Lung (tissue), 12 donors: Measurements from ENCODE around the gene ANAPC15. TPM values are rescaled to one million over a fixed set of nuclear protein-coding genes. Genes with fewer than 3 reads are reported as not detected.

Experiments used
- ATAC-seq: fragments of 200-7000 bp; cut with Tn5 transposase; one replicate; pipeline ENCODE4 v1.9.1; 2020; ENCODE audit warnings: moderate number of reproducible peaks; ENCODE audit not compliant: insufficient read depth, low FRiP score
- DNase-seq, 3 donors: peaks; one replicate each; pipeline ENCODE4 v3.0.0-alpha.2; 2013 to 2017
- H3K27ac ChIP-seq, 2 donors: one replicate each; pipeline ENCODE4 v1.5.1; 2013; ENCODE audit warnings: mild to moderate bottlenecking in 2 of 2, moderate library complexity in 2 of 2, control low read depth in 1 of 2, inconsistent platforms in 1 of 2, low read depth in 1 of 2, low read length in 1 of 2
- H3K27me3 ChIP-seq, 3 donors: one replicate each; pipeline ENCODE4 v1.5.1; 2013; ENCODE audit warnings: low read length in 2 of 3; ENCODE audit not compliant: control insufficient read depth in 3 of 3, insufficient read depth in 3 of 3
- H3K36me3 ChIP-seq, 4 donors: one replicate each; pipeline ENCODE4 v1.5.1; 2013; ENCODE audit warnings: low read length in 4 of 4, mild to moderate bottlenecking in 1 of 4, moderate library complexity in 1 of 4; ENCODE audit not compliant: control insufficient read depth in 4 of 4, insufficient read depth in 4 of 4
- H3K4me1 ChIP-seq, 5 donors: one replicate each; pipeline ENCODE4 v1.5.1; 2013; ENCODE audit warnings: low read length in 5 of 5, mild to moderate bottlenecking in 2 of 5, moderate library complexity in 1 of 5; ENCODE audit not compliant: control insufficient read depth in 5 of 5, insufficient read depth in 5 of 5
- H3K4me3 ChIP-seq: one replicate; pipeline ENCODE4 v1.5.1; 2013; ENCODE audit warnings: mild to moderate bottlenecking, control low read depth, moderate library complexity
- H3K9ac ChIP-seq, 2 donors: one replicate each; pipeline ENCODE4 v1.5.1; 2013; ENCODE audit warnings: low read length in 2 of 2, control low read depth in 1 of 2; ENCODE audit not compliant: insufficient read depth in 1 of 2
- H3K9me3 ChIP-seq, 4 donors: one replicate each; pipeline ENCODE4 v1.5.1; 2013; ENCODE audit warnings: low read length in 3 of 4, mild to moderate bottlenecking in 1 of 4, moderate library complexity in 1 of 4; ENCODE audit not compliant: control insufficient read depth in 4 of 4, insufficient read depth in 3 of 4
- WGBS, 2 donors: extraction: QIAGEN DNeasy Blood & Tissue Kit; methylation state at CpG; one replicate each; pipeline ENCODE4 v1.1.7; 2013; 5-methylcytosine and 5-hydroxymethylcytosine counted together
- polyA plus RNA-seq, 2 donors: library from polyadenylated mRNA; stranded (reverse); fragments of 200-250 nt; gene quantifications; one replicate each; pipeline ENCODE4 v1.2.1, GENCODE V29; 2013
- total RNA-seq, 2 donors: library from RNA; depleted of rRNA in 1 of 2; stranded (reverse); fragments of >200 nt in 1 of 2; gene quantifications; one replicate each; pipeline ENCODE4 v1.2.1, GENCODE V29; 2014 to 2021
- TF ChIP-seq, protein P1 (sequence below): IDR thresholded peaks from 2 replicates; pipeline ENCODE4 v1.5.1; 2012; ENCODE audit warnings: mild to moderate bottlenecking; ENCODE audit errors: control extremely low read depth, extremely low read depth
- donor health status: control.
- donor health status: control.
- donor health status: Bipolar disorder and iron deficiency.
- donor health status: healthy.
- donor health status: DM: yes; HTN: yes; CAD: no.

Gene ANAPC15
- total and polyA plus RNA-seq, 4 donors: 11.3 to 72.0 (median 47.9) TPM

DNA sequence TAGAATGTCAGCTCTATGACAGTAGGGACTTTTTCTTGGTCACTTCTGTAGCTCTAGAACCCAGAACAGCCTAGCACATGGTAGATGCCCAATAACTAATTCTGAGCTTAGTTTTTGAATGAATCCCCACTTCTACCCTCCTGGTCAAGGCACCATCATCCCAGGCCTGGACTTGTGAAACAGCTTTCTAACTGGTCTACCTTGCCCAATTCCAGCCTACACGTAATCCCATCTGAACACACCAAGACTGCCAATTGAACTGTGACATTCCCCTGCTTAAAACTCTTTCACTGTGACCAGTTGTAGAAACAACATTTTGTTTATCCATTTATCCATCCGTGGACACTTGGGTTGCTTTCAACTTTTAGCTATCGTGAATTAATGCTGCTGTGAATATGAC is 16.9 kb upstream of the ANAPC15 start:
- 79 to 87% methylated on average over 3 of the region's 3 CpGs for WGBS, 2 donors
- H3K36me3 ChIP-seq: no peaks in the 10 kb centered on the region
- DNase-seq: no peak
- no peak overlapping the region for H3K27ac ChIP-seq
- H3K4me1 ChIP-seq: no peaks in the 10 kb centered on the region
- H3K9ac ChIP-seq: no peak overlapping the region
- peaks cover 0 to 3% (median 0%) of the 10 kb centered on the region in 3 donors for H3K27me3 ChIP-seq
- H3K9me3 ChIP-seq: no peaks in the 10 kb centered on the region
- ATAC-seq: no peak
- no peak overlapping the region for H3K4me3 ChIP-seq
- TF ChIP-seq, protein P1, sequence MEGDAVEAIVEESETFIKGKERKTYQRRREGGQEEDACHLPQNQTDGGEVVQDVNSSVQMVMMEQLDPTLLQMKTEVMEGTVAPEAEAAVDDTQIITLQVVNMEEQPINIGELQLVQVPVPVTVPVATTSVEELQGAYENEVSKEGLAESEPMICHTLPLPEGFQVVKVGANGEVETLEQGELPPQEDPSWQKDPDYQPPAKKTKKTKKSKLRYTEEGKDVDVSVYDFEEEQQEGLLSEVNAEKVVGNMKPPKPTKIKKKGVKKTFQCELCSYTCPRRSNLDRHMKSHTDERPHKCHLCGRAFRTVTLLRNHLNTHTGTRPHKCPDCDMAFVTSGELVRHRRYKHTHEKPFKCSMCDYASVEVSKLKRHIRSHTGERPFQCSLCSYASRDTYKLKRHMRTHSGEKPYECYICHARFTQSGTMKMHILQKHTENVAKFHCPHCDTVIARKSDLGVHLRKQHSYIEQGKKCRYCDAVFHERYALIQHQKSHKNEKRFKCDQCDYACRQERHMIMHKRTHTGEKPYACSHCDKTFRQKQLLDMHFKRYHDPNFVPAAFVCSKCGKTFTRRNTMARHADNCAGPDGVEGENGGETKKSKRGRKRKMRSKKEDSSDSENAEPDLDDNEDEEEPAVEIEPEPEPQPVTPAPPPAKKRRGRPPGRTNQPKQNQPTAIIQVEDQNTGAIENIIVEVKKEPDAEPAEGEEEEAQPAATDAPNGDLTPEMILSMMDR: no peak

DNA sequence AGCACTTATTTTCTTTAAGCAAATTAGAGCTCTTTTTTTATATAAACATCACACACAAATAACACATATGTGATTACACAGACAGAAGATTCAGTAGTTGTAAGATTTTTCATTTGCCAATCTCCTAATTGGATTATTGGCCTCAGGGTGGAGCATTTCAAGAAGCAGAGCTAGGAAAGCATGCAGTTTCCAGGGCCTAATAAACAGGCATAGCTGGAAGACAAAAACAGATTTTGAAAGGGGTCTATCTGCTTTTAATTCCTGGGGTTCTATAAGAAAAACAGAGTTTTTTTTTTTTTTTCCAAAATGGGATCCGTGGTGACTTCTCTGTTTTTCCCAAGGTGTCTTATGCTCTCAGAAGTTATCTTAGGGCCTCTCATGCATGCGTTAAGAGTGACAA is 15.4 kb upstream of the ANAPC15 start:
- DNase-seq (no peak), ATAC-seq (no peak)
- Histone ChIP-seq H3K27me3 (peaks cover 0 to 3% (median 0%) of the 10 kb centered on the region in 3 donors), H3K4me3 (no peak overlapping the region), H3K4me1 (no peaks in the 10 kb centered on the region), H3K27ac (no peak overlapping the region), H3K9ac (no peak overlapping the region), H3K36me3 (no peaks in the 10 kb centered on the region), H3K9me3 (no peaks in the 10 kb centered on the region)
- 60 to 62% methylated on average over 2 of the region's 2 CpGs for WGBS, 2 donors
- TF ChIP-seq, protein P1: no peak

DNA sequence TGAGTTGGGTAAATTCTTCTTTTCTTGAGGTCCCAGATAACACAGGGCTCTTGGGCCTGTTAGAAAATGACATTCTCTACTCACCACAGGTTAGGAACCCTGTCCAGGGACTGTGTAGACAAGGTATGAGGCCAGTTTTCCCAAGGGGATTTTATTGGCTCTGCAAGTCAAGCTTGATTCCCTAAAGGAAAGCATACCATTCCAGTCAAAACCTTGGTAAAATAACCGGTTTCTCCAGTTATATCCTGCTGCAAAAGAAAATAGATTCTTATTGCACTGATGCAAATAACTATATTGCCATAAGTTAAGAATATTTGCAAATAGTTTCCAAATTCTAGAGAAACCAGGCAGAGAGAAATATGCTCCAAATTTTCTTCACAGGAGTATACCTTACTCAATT is 13.5 kb upstream of the ANAPC15 start:
- H3K9ac ChIP-seq: no peak overlapping the region
- H3K4me1 ChIP-seq: no peaks in the 10 kb centered on the region
- 71 to 76% methylated on average over 1 of the region's 1 CpG for WGBS, 2 donors
- H3K9me3 ChIP-seq: no peaks in the 10 kb centered on the region
- H3K36me3 ChIP-seq: no peaks in the 10 kb centered on the region
- TF ChIP-seq, protein P1: no peak
- no peak overlapping the region for H3K4me3 ChIP-seq
- ATAC-seq (no peak), DNase-seq (no peak)
- H3K27me3 ChIP-seq: no peaks in the 10 kb centered on the region
- H3K27ac ChIP-seq: no peak overlapping the region

DNA sequence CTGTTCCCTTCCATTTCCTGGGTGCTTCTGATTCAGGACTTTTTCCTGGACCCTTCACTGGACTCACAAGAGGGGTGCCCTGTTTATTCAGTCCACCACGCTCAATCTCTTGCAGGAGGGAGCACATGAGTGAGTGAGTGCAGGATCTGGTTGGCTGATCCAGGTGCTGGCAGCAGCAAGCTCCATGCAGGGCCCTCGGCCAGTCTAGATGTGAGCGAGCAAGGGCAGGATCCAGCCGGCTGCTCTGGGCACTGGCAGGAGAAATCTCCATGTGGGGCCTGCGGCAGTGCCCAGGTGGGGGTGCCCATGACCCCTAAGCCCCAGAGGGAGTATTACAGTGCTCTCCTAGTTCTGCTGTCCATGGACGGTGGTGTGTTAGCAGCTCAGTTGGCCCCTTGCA is 11.6 kb upstream of the ANAPC15 start:
- no peak for ATAC-seq
- DNase-seq: no peak
- H3K9ac ChIP-seq: no peak overlapping the region
- no peak overlapping the region for H3K4me3 ChIP-seq
- no peaks in the 10 kb centered on the region for H3K9me3 ChIP-seq
- 92 to 93% methylated on average over 6 of the region's 6 CpGs for WGBS, 2 donors
- no peak overlapping the region for H3K27ac ChIP-seq
- H3K4me1 ChIP-seq: no peaks in the 10 kb centered on the region
- no peaks in the 10 kb centered on the region for H3K36me3 ChIP-seq
- TF ChIP-seq, protein P1: no peak
- H3K27me3 ChIP-seq: no peaks in the 10 kb centered on the region
